Activated CD4-positive, alpha-beta T cell treated with anti-CD3 and anti-CD28 coated beads for 1 hour (primary cell): ENCODE data around the gene KIF2A.

Experiments used
- DNase-seq: peaks from one replicate; pipeline ENCODE4 v3.0.0-alpha.2; 2020

Gene KIF2A

GRCh38 chr5:62330302-62330701, 24.3 kb downstream of the KIF2A start:
- no peak for DNase-seq

- DNase-seq = no peak
These were observed 25.9 kb downstream of the KIF2A start for GRCh38 chr5:62331921-62332320.

- no peak for DNase-seq
These were observed 27.3 kb downstream of the KIF2A start for GRCh38 chr5:62333250-62333794.

- no peak for DNase-seq
These were observed 28.1 kb downstream of the KIF2A start for GRCh38 chr5:62334082-62334481.

GRCh38 chr5:62340392-62340791, 34.4 kb downstream of the KIF2A start:
- DNase-seq = no peak

- DNase-seq = no peak
These were observed 35.0 kb downstream of the KIF2A start for GRCh38 chr5:62340979-62341378.

- no peak for DNase-seq
These were observed 35.9 kb downstream of the KIF2A start for GRCh38 chr5:62341783-62342475.

- DNase-seq = no peak
These were observed 36.5 kb downstream of the KIF2A start for GRCh38 chr5:62342476-62342837.

GRCh38 chr5:62343428-62343827, 37.4 kb downstream of the KIF2A start:
- no peak for DNase-seq

GRCh38 chr5:62346748-62347147, 40.7 kb downstream of the KIF2A start:
- DNase-seq = no peak

- DNase-seq = no peak
These were observed 41.9 kb downstream of the KIF2A start for GRCh38 chr5:62347928-62348327.

GRCh38 chr5:62348723-62349481, 42.9 kb downstream of the KIF2A start:
- DNase-seq = no peak

GRCh38 chr5:62354028-62354874, 48.2 kb downstream of the KIF2A start:
- DNase-seq = no peak

- DNase-seq = no peak
These were observed 56.7 kb downstream of the KIF2A start for GRCh38 chr5:62362701-62363100.

- DNase-seq = no peak
These were observed 63.0 kb downstream of the KIF2A start for GRCh38 chr5:62369039-62369438.

GRCh38 chr5:62371409-62371808, 65.4 kb downstream of the KIF2A start:
- no peak for DNase-seq

- no peak for DNase-seq
These were observed 66.6 kb downstream of the KIF2A start for GRCh38 chr5:62372600-62372999.

- no peak for DNase-seq
These were observed 67.4 kb downstream of the KIF2A start for GRCh38 chr5:62373382-62373781.

GRCh38 chr5:62374090-62374489, 68.1 kb downstream of the KIF2A start:
- DNase-seq = no peak

GRCh38 chr5:62375627-62376026, 69.6 kb downstream of the KIF2A start:
- no peak for DNase-seq

- no peak for DNase-seq
These were observed 70.1 kb downstream of the KIF2A start for GRCh38 chr5:62376064-62376463.

GRCh38 chr5:62385131-62385530, 79.1 kb downstream of the KIF2A start:
- DNase-seq = no peak

- no peak for DNase-seq
These were observed 79.9 kb downstream of the KIF2A start for GRCh38 chr5:62385816-62386400.
